GM18951 (cell line): ENCODE results near the gene SLC6A4.
"Not testable (repeated sequence)": the region's sequence is repeated elsewhere in the genome, so short reads cannot be mapped to it uniquely, and the experiment has no call there.

Experiments
- POLR2A ChIP-seq: IDR thresholded peaks from 4 replicates; pipeline ENCODE4 v1.6.1; 2011; ENCODE audit warnings: mild to moderate bottlenecking; ENCODE audit not compliant: insufficient read length, insufficient read depth; ENCODE audit errors: extremely low read depth
- in situ Hi-C: fragments of 300-500 bp; cut with MboI; formaldehyde crosslinking; loops from one replicate; pipeline ENCODE4 v1.12.0; 2022; ENCODE audit warnings: low sequenced_read_pairs, mixed read lengths, inconsistent platforms; ENCODE audit not compliant: unreplicated experiment

SLC6A4 gene

GRCh38 chr17:30207655-30208054 lies 27.8 kb downstream of the SLC6A4 start:
- in situ Hi-C loops: no loop called here
- TF ChIP-seq POLR2A: no peak

- no peak for TF ChIP-seq POLR2A
- in situ Hi-C loops: no loop called here
Observed at GRCh38 chr17:30203471-30203981, 32.0 kb downstream of the SLC6A4 start.

DNA sequence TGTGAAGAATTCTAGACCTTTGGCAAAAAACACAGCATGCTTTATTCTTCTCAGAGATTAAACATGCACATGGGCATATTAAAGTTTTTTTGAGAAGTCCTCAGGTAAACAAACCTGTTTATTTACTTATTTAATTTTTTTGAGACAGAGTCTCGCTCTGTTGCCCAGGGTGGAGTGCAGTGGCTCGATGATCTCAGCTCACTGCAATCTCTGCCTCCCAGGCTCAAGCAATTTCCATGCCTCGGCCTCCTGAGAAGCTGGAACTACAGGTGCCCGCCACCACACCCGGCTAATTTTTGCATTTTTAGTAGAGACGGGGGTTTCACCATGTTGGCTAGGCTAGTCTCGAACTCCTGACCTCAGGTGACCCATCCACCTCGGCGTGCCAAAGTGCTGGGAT lies 34.8 kb downstream of the SLC6A4 start:
- in situ Hi-C loops: not testable (repeated sequence)

DNA sequence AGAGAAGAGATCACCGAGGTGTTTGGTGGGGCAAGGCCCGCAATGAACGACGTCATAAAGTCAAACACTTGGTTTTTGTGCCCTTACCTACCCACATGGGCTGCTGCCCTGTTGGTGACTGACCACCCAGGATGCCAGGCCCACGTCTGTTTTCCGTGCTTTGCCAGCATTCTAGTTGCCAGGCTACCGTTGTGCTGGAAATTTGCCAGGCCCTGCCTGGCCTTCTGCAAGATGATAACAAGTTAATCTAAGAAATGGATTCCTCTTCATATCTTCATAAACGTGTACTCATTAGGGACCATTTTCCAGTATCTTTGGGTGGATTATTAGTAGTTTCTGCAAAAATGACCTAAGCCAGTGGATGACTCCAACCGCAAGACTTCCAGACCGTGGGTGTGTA lies 35.4 kb downstream of the SLC6A4 start:
- TF ChIP-seq POLR2A: no peak
- in situ Hi-C loops: no loop called here

DNA sequence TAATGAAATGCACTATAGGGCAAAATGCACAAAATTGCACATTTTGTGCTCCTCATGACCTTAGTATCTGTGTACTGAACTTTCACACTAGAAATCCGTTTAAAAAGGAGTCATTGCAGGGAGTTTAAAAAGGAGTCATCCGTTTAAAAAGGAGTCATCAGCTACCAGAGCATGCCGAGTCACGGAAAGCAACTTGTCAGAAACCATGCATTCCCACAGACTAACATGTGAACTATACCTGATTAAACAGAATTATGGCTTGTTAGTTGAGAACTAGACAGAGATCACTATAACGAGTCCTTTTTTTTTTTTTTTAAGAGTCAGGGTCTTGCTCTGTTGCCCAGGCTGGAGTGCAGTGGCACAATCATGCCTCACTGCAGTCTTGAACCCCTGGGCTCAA lies 35.9 kb downstream of the SLC6A4 start:
- in situ Hi-C loops: no loop called here
- no peak for TF ChIP-seq POLR2A

- no peak for TF ChIP-seq POLR2A
- in situ Hi-C loops: no loop called here
Observed at GRCh38 chr17:30197416-30197815, 38.1 kb downstream of the SLC6A4 start.

DNA sequence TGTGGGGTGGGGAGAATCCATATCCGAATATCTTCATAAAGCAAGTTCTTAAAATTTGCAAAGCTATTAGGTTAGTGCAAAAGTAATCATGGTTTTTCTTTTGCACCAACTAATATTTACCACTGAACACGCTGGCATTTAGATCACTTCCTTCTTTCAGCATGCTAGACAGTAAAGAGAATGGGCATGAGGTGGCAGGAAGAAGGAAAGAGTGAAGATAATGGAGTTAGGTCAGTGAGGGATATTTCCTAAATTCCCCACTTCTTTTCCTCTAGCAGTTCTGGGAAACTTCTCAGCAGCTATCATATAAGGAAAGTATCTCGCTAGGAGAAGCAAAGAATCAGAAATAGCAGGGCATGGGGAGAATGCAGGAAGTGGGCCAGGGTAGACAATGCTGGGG lies 39.0 kb downstream of the SLC6A4 start:
- no peak for TF ChIP-seq POLR2A

GRCh38 chr17:30191072-30191471 lies 44.4 kb downstream of the SLC6A4 start:
- TF ChIP-seq POLR2A: no peak
- in situ Hi-C loops: no loop called here

More for the DNA sequence above, 39.0 kb downstream of the SLC6A4 start:
- in situ Hi-C loops: no loop called here

DNA sequence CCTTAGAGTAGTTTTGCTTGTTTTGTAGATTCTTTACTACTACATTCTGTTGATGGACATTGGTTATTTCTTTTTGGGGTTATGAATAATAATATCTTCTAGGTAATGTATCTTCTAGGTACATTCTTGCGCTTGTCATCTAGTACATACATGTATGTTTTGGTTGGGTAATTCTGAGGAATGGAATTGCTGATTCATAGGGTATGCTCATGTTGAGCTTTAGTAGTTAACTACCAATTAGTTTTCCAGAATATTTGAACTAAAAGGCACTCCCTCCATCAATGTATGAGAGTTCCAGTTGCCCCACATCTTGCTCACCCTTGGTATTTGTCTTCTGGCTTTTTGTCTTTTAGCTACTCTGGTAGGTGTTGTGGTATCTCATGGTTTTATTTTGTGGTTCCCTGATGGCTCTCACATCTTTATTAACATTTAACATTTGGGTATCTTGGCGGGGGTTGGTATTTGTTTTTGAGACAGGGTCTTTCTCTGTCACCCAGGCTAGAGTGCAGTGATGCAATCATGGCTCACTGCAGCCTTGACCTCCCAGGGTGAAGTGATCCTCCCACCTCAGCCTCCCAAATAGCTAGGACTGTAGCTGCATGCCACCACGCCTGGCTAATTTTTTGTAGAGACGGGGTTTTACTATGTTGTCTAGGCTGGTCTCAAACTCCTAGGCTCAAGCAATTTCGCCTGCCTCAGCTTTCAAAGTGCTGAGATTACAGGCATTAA lies 47.1 kb downstream of the SLC6A4 start:
- TF ChIP-seq POLR2A: no peak
- in situ Hi-C loops: no loop called here

DNA sequence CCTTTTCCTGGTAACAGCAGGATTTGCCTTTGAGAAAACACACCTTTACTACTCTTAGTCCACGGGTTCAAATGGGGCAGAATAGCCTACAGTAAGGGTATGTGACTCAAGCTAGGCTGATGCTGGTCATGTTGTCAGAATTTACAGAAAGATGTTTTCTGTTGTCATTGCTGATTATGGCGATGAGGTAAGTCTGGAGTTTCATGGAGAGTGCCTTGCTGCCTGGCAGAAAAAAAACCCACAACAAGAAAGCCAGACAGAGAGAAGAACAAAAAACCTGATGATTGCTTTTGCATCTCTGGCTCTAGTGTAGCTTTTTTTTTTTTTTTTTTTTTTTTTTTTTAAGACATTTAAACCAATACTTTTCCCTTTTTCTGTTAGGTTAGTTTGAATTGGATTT lies 47.9 kb downstream of the SLC6A4 start:
- no peak for TF ChIP-seq POLR2A
- in situ Hi-C loops: no loop called here

- no peak for TF ChIP-seq POLR2A
- in situ Hi-C loops: no loop called here
Observed at GRCh38 chr17:30186761-30187160, 48.7 kb downstream of the SLC6A4 start.

GRCh38 chr17:30176855-30177254 lies 58.6 kb downstream of the SLC6A4 start:
- in situ Hi-C loops: no loop called here
- no peak for TF ChIP-seq POLR2A

DNA sequence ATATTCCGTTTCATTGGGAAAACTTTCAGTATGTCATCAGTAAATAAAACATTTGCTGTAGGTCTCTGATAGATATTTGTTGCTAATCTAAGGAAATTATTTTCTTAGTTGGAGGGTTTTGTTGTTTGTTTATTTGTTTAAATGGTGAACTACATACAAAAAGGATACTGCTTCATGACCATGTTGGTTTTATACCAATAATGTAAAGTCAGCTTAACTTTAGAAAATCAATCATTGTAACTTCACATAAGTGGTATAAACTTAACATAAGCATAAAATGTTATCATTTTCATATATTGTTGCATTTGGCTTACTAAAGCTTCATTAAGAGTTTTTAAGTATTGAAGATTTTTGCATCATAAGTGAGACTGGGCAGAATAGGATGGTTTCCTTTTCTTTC lies 60.9 kb downstream of the SLC6A4 start:
- TF ChIP-seq POLR2A: no peak
- in situ Hi-C loops: no loop called here

- TF ChIP-seq POLR2A: no peak
- in situ Hi-C loops: no loop called here
Observed at GRCh38 chr17:30173649-30174048, 61.8 kb downstream of the SLC6A4 start.
